Stimulated activated CD4-positive, alpha-beta T cell treated with anti-CD3 and anti-CD28 coated beads, Interleukin-12 subunit alpha, Interleukin-12 subunit beta, amount 100 ng/mL, for 24 hours (primary cell): Measurements from ENCODE around the gene MICAL2.
"Not testable (repeated sequence)": the region's sequence is repeated elsewhere in the genome, so short reads cannot be mapped to it uniquely, and the experiment has no call there.

Experiments used
- DNase-seq, 2 experiments: peaks; one replicate each; pipeline ENCODE4 v3.0.0-alpha.2; 2020; ENCODE audit warnings: low read depth in 2 of 2

Gene MICAL2

DNA sequence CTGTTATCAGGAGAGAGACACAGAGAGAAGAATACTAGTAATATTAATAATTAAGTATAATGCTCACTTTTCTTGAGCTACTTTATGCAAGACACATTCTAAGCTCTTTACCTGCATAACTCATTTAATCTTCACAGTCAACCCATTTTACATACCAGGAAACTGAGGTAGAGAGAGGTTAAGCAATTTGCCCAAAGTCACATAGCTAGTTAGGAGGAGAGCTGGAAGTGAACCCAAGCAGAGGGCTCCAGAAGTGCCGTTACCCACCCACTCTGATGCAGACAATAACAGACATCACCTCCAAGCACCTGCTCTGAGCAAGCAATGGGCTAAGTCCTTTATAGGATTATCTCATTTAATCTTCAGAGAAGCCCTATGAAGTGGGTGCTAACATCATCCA, 24.8 kb downstream of the MICAL2 start:
- no peak for DNase-seq

DNA sequence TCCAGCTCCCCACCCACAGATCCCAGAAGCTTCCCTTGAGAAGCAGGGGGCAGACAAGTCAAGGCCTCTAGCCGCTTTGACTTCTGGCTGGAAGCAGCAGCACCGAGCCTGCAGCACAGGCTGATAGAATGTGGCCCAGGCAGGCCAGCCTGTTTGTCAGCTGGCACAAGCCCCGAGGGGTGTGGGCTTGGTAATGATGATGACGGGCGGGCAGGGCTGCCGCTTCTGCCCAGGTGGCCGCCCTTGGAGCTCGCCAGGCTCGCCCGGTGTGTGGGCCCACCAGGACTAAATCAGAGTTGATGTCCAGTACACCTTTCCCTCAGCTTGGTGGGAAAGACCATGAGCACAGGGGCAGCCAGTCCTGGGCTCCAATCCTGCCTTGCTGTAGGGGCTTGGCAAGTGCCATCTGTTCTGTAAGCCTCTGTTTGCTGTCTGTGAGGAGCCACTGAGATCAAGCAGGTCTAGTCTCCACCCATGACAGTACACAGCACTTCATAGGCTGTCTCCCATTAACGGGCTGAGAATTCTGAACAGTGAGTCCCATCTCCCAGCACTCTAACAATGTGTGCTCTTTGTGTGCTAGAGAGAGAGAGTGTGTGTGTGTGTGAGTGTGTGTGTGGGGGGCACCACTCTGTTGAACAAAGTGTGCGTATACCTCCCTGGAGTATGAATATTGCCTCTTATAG, 26.8 kb downstream of the MICAL2 start:
- no peak for DNase-seq

DNA sequence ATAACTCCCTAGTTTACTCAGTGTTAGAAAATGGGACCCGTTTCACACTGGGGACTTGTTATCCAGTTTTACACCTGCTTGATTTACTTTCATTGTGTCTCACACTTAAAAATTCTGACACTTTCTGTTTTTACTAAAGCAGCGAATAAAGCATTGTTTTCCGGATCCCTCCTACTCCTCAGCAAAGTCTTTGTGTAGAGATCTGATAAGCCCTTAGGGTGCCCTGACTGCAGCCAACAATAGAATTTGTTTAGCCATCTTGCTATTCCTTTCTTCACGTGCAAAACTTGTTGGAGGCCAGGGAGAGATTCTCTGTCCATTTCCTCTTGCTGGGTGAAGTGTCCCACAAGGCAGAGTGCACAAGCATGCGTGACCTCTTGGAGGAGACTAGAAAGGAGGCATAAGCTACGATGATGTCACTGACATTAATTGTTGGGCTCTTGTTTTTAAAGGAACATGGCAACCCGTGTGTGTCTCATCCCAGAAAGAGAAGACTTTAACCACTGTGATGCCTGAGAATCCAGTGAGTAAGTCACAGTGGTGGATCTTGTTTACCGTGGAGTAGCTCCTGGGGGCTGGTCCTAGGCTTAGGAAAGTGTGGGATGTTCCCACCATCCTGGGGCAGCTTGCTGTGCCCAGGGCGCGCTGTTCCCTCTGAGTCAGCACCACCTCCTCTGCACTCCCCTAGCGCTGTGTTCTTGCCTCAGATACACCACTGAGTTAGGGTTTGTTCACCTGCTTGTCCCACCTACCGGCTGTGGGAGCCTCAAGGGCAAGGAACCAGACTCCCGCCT, 27.7 kb downstream of the MICAL2 start:
- no peak for DNase-seq

GRCh38 chr11:12139144-12139881, 28.9 kb downstream of the MICAL2 start:
- DNase-seq, result no peak

DNA sequence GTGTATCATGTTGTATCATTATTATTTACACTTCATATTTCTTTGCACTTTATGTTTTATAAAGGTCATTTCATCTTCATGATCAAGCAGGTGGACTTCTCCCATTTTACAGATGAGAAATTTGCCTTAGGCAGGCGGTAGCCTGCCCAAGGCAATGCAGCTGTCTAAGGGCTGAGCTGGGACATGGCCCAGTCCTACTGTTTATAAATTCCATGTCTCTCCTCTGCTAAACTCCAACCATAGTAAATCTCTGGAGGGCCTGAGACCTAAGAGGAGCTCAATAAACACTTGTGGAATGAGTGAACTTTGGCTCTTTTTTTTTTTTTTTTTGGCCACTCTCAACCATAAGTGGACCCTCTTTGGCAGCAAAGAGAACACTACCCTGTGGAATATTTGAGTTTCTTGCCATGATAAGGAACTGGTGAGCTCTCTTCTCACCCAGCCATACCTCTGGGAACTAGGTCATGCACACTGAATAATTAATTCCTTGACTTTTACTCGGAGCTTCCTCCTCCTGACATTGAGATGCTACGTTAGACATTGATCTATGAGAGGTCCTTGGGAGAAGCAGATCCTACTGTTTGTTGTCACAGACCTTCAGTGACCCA, 29.9 kb downstream of the MICAL2 start:
- DNase-seq, result no peak

DNA sequence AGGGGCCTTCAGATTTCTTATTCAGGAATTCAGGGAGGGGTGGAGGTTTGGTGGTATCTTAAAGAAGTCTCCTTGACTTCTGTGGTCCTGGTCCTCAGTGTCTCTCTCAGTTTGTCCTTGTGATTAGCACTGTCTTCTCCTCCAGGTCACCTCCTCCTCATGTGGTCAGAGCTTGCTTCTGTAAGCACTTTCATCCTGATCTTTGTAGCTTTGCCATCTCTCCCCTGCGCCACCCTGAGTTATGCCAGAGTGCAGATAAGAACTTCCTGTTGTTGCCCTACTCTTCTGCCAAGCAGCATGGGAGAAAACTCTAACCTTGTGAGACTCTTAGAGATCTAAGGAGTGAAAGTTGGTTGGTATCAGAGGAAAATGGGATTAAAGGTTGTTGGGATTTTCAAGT, 30.9 kb downstream of the MICAL2 start:
- DNase-seq, result no peak

DNA sequence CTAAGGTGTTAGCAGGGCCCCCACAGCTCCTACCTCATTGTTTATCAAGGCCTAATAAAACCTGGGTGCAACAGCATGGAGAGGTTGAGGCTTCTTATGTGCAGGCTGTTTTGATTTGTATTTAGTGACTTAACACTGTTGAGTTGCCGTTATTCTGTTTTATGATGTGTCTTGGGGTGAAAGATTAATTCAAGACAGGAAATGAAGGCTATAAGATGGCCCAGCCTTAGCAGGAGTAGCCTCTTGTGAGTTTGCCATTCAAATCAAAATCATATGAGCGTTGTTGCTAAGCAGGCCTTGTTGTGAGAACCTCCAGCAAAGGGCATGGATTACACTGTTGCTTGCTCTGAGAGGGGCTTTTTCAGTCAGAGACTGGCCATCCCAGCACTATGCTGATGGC, 31.8 kb downstream of the MICAL2 start:
- no peak for DNase-seq

GRCh38 chr11:12142909-12143308, 32.5 kb downstream of the MICAL2 start:
- no peak for DNase-seq

DNA sequence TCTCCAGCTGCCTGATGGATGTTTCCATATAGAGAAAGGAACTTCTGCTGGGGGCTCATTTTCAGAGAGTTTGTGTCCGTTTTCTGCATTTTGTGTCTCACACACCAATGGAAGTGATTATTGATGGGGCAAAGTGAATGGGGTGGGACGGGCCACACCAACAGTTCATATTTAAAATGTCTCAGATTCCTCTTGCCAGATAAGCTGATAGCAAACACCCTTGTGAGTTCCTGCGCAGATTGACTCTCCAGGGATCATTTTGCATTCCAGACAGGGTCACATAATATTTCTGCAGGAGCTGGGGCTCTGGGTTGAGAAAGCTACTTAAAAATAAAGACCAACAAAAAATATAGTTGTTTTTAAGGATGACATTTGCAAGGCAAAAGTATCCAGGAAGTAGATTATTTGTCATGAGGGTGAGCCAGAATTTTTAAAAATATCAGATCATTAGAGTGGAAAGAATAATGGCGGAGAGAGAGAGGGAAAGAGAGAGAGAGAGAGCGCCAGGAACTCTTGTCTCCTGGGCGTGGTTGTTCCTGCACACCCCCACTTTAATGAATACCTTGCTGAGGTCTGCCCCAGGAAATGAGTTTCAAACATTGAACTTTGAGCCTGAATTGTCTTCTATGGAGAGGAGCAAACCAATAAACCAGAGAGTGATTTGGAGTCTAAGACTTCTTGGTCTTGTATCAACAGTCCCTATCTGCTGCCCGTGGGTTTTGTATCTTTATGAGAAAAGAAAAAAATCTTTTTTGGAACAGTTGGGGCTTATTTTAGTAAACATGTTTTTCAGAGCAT, 33.3 kb downstream of the MICAL2 start:
- DNase-seq, result no peak

DNA sequence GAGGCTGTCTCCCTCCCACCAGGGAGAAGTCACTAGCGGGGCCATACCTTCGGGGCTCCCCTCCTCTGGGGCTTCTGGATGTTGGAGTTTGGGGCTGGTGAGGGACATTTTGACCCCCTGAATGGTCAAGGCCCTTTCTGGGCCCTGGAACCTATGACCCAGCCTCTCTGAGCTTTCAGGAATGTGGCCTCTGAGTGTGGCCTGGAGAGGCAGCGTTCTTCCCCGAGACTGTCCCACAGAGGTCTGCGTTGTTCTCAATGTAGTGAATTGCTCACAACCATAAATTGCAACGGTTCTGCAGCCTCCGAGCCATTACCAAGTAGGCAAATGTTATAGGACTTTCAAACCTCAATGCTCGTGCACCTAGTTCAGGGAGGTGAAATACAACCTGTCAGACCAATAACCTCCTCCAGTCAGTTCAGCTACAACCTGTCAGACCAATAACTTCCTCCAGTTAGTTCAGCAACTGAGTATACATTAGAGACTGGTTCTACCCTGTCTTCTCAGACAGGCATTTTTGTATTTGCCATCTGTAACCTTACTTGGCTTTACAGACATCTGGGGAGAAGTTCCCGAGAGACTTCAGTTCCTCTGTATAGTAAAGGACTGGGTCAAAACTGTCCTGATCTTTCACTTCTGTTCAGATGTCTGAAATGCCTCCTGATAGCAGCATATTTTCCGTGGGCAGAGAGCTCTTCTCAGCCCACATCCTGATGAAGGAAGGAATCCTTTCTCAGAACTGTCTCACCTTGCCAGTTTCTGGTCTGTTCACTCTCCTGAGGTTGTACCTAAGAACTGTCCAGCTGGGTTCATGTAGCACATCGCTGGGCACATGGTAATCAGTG, 34.2 kb downstream of the MICAL2 start:
- no peak for DNase-seq

DNA sequence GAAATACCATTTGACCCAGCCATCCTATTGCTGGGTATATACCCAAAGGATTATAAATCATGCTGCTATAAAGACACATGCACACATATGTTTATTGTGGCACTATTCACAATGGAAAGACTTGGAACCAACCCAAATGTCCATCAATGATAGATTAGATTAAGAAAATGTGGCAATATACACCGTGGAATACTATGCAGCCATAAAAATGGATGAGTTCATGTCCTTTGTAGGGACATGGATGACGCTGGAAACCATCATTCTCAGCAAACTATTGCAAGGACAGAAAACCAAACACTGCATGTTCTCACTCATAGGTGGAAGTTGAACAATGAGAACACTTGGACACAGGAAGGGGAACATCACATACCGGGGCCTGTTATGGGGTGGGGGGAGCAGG, 36.3 kb downstream of the MICAL2 start:
- not testable (repeated sequence) for DNase-seq

DNA sequence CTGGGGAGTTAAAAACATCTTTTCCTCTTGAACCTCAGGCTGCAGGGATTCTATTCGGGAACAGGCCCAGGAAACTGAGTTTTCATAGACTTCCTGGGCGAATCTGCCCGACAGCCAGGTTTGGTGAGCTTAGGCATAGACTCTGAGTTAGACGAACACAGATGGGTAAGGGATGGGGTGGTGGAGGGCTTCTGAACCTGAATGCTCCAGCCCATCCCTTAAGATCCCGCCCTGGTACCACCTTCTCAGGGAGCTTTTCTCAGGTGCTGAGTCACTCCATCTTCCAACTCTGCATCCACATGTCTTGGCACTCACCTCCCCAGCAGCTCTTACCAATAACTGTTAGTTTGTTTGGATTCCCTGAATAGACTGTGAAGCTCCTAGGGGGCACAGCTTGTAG, 37.4 kb downstream of the MICAL2 start:
- DNase-seq, result no peak

DNA sequence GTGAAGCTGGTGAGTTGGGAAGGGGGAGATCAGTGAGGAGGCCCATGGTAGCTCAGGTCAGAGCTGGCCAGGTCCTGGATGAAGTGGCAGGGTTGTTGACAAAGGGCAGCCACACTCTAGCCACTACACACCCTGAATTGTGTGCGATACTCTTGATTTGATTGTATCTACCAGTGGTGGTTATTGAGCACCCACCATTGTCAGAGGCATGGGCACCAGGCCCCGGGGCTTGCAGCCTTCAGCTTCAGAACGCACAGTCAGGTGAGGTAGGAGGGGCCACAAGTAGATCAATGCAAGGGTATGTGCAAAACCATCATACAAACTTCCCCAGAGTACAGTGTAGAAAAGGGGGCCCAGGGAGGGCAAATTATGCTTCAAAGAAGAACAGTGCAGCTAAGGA, 38.1 kb downstream of the MICAL2 start:
- DNase-seq, result no peak

DNA sequence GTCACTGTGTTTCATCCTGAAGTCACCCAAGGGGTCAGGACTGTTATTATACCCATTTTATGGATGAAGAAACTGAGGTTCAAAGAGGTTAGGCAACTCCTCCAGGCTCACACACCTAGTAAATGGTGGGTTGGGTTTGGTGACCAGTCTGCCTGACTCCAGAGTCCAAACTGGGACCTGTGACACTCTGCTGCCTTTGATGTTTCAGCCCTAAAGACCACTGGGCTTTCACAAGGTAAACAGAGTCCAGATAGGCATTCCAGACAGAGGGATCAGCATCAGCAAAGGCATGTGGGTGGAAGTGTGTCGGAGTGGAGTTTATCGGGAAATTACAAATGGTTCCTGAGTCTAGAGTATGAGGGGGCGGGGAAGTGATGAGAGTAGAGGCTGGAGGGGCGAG, 38.5 kb downstream of the MICAL2 start:
- no peak for DNase-seq

DNA sequence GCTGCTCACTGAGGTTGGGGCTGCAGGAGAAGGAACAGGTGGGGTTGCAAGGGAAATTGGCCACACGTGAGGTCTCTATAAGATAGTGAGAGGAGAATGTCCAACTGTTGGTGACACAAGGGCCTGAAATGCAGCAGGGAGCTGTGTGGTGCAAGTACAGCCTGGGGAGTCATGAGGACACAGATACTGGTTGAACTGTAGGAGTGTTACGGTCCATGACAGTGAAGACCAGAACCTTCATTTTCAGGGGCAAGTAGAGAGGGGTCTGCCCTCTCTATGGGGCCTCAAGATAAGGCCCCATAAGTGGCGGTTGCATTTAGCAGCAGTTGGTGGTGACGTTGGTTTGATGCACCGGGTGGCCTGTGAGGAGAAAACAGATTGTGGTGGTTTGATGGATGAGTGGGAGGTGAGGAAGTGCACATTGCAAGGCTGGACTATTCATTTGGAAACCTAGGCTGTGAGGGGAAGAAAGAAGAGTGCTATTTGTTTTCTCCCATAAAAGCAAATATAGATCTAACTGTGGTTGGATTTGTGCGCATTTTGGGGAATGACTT, 39.4 kb downstream of the MICAL2 start:
- DNase-seq, result peak; percentile 17 to 51

- peak; percentile 28 to 57 for DNase-seq
Observed at GRCh38 chr11:12150831-12151382, 40.5 kb downstream of the MICAL2 start.

GRCh38 chr11:12152321-12152720, 41.9 kb downstream of the MICAL2 start:
- DNase-seq, result no peak

DNA sequence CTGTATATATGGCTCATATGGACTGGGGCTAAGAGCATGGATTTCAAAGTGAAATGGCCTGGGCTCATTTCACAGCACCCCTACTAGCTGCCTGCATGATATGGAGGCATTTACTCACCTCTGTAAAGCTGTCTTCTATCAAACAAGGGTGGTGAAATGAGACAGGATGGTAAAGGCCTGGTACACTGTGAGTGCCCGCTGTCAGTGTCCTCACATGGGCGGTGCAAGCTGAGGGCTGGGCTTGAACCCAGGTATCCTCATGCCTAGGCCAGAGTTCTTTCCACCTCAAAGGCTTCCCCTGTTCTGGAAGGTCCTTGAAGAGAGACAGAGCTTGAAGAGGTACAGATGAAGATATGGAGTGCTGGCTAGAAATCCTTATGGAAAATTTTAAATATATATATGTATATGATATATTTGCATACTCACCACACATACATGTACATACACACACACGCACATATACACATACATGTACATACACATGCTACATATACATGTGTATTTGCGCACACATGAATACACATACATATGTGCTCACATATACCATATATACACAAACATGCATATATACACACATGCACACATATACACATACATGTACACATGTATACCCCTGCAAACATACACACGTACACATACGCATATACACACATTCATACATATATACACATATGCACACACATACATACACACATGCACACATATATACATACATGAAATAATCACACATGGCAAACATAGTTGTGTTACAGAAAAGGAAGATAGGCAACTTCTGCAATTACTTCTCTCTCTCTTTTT, 44.7 kb downstream of the MICAL2 start:
- no peak for DNase-seq

- DNase-seq, result no peak
Observed at GRCh38 chr11:12155696-12156095, 45.3 kb downstream of the MICAL2 start.
